Measurements from ENCODE around the gene APOA1. TPM values are rescaled to one million over a fixed set of nuclear protein-coding genes. Genes with fewer than 3 reads are reported as not detected.

APOA1 gene
- total and polyA plus RNA-seq, 7 donors = 0.32 to 3.0 (median 0.55) TPM; not detected in 2

DNA sequence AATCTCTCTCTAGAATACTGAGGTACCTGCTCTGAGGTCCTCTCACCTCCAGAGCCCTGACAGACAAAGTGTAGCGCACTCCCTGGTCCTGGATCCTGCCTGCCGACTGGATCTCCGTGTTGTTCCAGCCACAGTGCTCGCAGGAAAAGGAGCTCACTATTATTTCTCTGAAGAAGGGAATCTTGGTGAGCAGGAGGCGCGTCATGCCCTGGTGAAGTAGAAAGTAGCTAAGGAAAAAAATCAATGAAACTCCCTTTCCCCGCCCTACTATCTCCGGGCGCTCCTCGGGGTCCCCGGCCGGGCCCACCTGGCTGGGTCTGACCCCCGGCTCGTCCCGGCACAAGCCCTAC lies 50.0 kb downstream of the APOA1 start:
- Histone ChIP-seq H3K27ac (peak overlapping the region; percentile 84 to 90 (median 88)), H3K4me1 (peaks cover 0 to 29% (median 20%) of the 10 kb centered on the region in 4 donors), H3K36me3 (peaks cover 18 to 42% (median 29%) of the 10 kb centered on the region in 4 donors), H3K27me3 (no peaks in the 10 kb centered on the region), H3K4me3 (peak overlapping the region; percentile 86 to 97 (median 93)), H3K9me3 (no peaks in the 10 kb centered on the region)
- no peak for TF ChIP-seq CTCF (IDR thresholded peaks at IDR 0.05)
- no peak for TF ChIP-seq POLR2AphosphoS5 (IDR thresholded peaks at IDR 0.05)
- no peak for TF ChIP-seq EP300 (IDR thresholded peaks at IDR 0.05)
- TF ChIP-seq POLR2A (IDR thresholded peaks at IDR 0.05) = no peak
- WGBS, 2 donors = 0 to 1% methylated on average over 15 of the region's 15 CpGs
- intact Hi-C loops (cut with DNase I) = loop anchor here (5.0 kb wide), 1 partner anchor 440 kb away; no protein-coding TSS in a partner anchor
- no peak for DNase-seq

DNA sequence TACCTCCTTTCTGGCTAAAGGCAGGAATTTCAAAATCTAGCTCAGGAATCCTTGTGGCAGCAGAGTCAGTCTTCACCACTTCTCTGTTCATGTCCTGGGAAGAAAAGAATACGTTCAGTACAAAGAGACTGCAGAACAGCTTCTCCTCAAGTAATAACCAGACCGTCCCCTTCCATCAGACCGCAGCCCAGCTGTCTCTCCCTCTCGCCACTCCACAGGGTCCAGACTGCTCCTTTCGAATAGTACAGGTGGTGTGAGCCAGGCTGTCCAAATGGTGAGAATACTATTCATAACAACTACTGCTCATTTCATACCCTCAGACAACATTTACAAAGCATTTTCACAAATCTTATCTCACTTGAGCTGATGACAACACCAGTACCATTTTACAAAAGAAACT lies 50.5 kb downstream of the APOA1 start:
- Histone ChIP-seq H3K4me3 (peak overlapping the region; percentile 86 to 97 (median 93)), H3K27ac (peak overlapping the region in 2 of 4 donors; percentile 88 to 90), H3K4me1 (peaks cover 0 to 29% (median 20%) of the 10 kb centered on the region in 4 donors), H3K36me3 (peaks cover 18 to 47% (median 30%) of the 10 kb centered on the region in 4 donors), H3K27me3 (no peaks in the 10 kb centered on the region), H3K9me3 (no peaks in the 10 kb centered on the region)
- TF ChIP-seq EP300 (IDR thresholded peaks at IDR 0.05) (no peak), POLR2A (IDR thresholded peaks at IDR 0.05) (no peak), POLR2AphosphoS5 (IDR thresholded peaks at IDR 0.05) (no peak), CTCF (IDR thresholded peaks at IDR 0.05) (no peak)
- intact Hi-C loops (cut with DNase I) = loop anchor here (5.0 kb wide), 1 partner anchor 440 kb away; no protein-coding TSS in a partner anchor
- no peak for DNase-seq
- WGBS, 2 donors = 52 to 64% methylated on average over 5 of the region's 5 CpGs

DNA sequence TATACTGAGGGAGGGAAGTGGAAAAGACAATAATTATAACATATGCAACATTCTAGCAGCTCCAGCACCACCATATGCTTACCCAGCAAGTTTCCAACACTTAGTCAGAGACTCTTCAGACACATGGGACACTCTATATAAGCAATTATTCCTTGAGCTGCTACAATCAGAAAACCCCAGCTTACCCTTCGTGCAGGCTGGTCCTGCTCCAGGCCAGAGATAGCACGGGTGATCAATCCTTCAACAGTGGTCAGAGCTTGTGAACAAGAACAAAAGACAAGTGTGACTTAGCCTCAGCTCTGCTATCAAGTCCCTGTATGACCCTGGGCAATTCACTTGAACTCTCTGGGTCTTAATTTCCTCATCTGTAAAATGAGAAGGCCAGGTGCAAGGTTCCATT lies 51.1 kb downstream of the APOA1 start:
- WGBS, 2 donors = 87 to 92% methylated on average over 2 of the region's 2 CpGs
- Histone ChIP-seq H3K4me1 (peaks cover 0 to 25% (median 16%) of the 10 kb centered on the region in 4 donors), H3K9me3 (no peaks in the 10 kb centered on the region), H3K4me3 (no peak overlapping the region), H3K27me3 (no peaks in the 10 kb centered on the region), H3K27ac (no peak overlapping the region), H3K36me3 (peaks cover 18 to 53% (median 31%) of the 10 kb centered on the region in 4 donors)
- no peak for DNase-seq
- intact Hi-C loops (cut with DNase I) = loop anchor here (5.0 kb wide), 1 partner anchor 441 kb away; no protein-coding TSS in a partner anchor
- TF ChIP-seq EP300 (IDR thresholded peaks at IDR 0.05) = no peak

Other genes starting within 250 kb of the APOA1 start
- gene BUD13, start 64.6 kb downstream of the APOA1 start, total RNA-seq = 10 to 100 TPM; 12.2 to 19.9 (median 18.5) TPM
- gene BUD13, start 64.6 kb downstream of the APOA1 start, polyA plus RNA-seq = 10 to 100 TPM; 13.8 to 16.8 (median 14.1) TPM
- gene ZPR1, start 49.6 kb downstream of the APOA1 start, total RNA-seq = 10 to 100 TPM; 14.7 to 28.6 (median 21.0) TPM
- gene ZPR1, start 49.6 kb downstream of the APOA1 start, polyA plus RNA-seq = 10 to 100 TPM; 16.8 to 22.5 (median 17.3) TPM
- gene APOA5, start 45.7 kb downstream of the APOA1 start, total RNA-seq = not detected
- gene APOA5, start 45.7 kb downstream of the APOA1 start, polyA plus RNA-seq = not detected
- not detected for gene APOA4, start 14.3 kb downstream of the APOA1 start, total RNA-seq
- 1 to 10 TPM in 2 of 3 donors, under 1 TPM in 1; 0.04 to 5.3 (median 3.0) TPM for gene APOA4, start 14.3 kb downstream of the APOA1 start, polyA plus RNA-seq
- gene APOC3, start 7.7 kb downstream of the APOA1 start, total RNA-seq = not detected
- 1 to 10 TPM in 1 of 3 donors, under 1 TPM in 1, not detected in 1; 0.19 to 4.4 TPM for gene APOC3, start 7.7 kb downstream of the APOA1 start, polyA plus RNA-seq

Measured in sigmoid colon (tissue), 7 donors.